ENCODE results near the gene ADAMTS7.
"Not testable (repeated sequence)": the region's sequence is repeated elsewhere in the genome, so short reads cannot be mapped to it uniquely, and the experiment has no call there.

ADAMTS7 gene

DNA sequence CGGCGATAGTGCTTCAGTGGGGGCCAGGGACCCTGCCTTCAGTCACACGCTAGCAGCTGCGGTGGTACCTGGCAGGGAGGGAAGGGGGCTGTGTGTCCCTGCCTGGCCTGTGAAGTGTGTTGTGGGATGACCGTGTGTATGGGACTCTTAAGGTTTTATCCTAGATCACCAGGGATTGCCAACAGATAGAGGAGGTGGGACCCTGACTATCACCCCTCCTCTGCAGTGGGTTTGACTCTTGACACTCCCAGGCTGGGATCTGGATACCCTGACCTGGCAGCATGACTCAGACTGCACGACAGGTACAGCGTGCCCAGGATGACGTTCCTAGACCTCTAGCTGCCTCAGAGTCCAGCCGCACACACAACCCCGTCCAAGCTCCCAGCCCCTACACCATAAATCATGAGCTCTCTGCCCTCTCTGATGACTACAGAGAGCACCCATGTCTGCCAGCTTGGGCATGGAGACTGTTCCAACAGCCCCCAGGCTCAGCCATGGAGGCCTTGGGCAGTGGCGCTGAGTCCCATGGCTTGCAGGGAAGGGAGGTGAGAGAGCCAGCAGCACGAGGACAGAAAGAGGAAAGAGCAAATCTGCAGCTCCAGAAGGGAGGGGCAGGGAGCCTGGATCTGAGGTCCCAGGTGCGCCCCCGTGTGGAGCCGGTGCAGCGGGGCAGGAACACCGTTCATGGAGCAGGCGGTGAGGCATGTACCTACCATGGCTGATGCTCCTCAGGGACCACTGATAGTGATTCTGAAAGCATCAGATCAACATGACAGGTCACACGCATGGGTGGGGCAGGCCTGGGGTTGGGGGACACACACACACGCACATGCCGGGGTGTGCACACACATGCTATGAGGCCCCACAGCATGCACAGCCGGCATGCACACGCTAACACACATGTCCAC lies 71.0 kb downstream of the ADAMTS7 start:
- Histone ChIP-seq H3K36me3 (ENCODE audit: insufficient read depth, low read length) (no peaks in the 10 kb centered on the region), H3K4me3 (ENCODE audit: low read depth in 1 of 2, low read length in 2 of 2) (no peak overlapping the region), H3K9me3 (ENCODE audit: low read length) (no peaks in the 10 kb centered on the region), H3K27me3 (ENCODE audit: control insufficient read depth in 1 of 2, insufficient read depth in 2 of 2, low read length in 2 of 2) (no peaks in the 10 kb centered on the region), H3K9ac (ENCODE audit: low read length) (no peak overlapping the region), H3K4me1 (ENCODE audit: insufficient read depth, low read length) (no peaks in the 10 kb centered on the region), H3K27ac (ENCODE audit: low read depth, low read length) (no peak overlapping the region)

- H3K27me3 ChIP-seq (ENCODE audit: control insufficient read depth in 1 of 2, insufficient read depth in 2 of 2, low read length in 2 of 2), result no peaks in the 10 kb centered on the region
- H3K36me3 ChIP-seq (ENCODE audit: insufficient read depth, low read length), result no peaks in the 10 kb centered on the region
- H3K9ac ChIP-seq (ENCODE audit: low read length), result no peak overlapping the region
- H3K4me1 ChIP-seq (ENCODE audit: insufficient read depth, low read length), result no peaks in the 10 kb centered on the region
- no peak overlapping the region for H3K4me3 ChIP-seq (ENCODE audit: low read depth in 1 of 2, low read length in 2 of 2)
- no peak overlapping the region for H3K27ac ChIP-seq (ENCODE audit: low read depth, low read length)
- no peaks in the 10 kb centered on the region for H3K9me3 ChIP-seq (ENCODE audit: low read length)
These were observed 72.1 kb downstream of the ADAMTS7 start for GRCh38 chr15:78739206-78739605.

DNA sequence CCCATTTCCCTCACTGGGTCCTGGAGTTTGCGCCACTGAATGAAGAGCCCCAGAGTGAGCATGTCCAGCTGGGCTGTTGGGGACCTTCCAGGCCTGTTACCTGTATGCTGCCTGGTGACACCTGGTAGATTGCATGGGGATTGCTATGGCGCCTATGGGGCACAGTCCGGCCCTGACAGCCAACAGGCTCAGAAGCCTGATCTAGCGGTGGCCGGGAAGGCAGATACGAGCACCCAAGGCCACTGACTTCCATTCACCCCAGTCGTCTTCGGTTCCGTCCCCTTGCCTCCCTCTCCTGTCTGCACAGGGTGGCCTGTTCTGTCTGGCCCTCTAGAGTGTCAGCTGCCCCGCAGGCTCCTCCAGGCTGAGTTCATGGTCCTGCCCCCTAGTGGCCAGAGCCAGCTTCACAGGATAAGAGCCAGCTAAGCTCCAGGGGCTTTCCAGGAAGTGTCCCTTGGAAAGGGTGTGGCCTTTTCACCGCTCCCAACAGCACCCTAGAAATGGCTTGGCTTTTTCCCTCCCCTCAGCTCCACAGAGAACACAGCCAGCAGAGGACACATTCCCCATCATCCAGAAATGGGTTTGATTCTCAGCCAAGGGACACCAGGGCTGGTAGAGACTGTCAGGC lies 73.2 kb downstream of the ADAMTS7 start:
- not testable (repeated sequence) for H3K9me3 ChIP-seq (ENCODE audit: low read length); H3K4me1 ChIP-seq (ENCODE audit: insufficient read depth, low read length); H3K27ac ChIP-seq (ENCODE audit: low read depth, low read length); H3K4me3 ChIP-seq (ENCODE audit: low read depth in 1 of 2, low read length in 2 of 2); H3K9ac ChIP-seq (ENCODE audit: low read length); H3K27me3 ChIP-seq (ENCODE audit: control insufficient read depth in 1 of 2, insufficient read depth in 2 of 2, low read length in 2 of 2); H3K36me3 ChIP-seq (ENCODE audit: insufficient read depth, low read length)

DNA sequence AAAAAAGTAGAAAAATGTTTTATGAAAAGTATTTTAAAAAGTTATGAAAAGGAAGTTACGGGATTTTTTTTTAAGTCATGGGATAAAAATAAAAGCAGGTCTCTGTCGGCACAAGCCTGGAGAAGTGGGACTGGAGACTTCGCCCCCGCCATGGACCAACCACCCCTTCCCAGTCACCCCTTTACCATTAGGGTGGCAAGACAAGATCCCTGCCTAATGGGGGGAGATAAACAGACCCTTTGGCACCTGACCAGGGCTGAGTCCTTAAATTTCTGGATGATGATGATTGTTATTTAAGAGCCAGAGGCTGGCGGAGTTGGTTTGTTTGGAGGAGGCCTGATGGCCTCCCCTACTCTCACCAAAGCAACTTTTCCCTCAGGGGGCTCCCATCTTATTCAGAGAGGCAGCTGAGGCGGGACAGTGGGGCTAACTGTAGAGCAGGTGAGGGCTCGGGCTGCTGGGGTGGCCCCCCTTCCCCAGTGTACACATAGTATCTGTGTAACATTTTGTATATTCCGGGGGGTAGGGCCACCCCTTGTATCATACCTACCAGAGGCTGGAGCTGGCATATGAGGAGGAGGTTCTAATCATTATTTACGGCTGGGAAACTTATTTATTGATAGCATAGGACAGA lies 74.0 kb downstream of the ADAMTS7 start:
- Histone ChIP-seq H3K4me3 (ENCODE audit: low read depth in 1 of 2, low read length in 2 of 2) (no peak overlapping the region), H3K4me1 (ENCODE audit: insufficient read depth, low read length) (no peaks in the 10 kb centered on the region), H3K27me3 (ENCODE audit: control insufficient read depth in 1 of 2, insufficient read depth in 2 of 2, low read length in 2 of 2) (no peaks in the 10 kb centered on the region), H3K27ac (ENCODE audit: low read depth, low read length) (no peak overlapping the region), H3K9ac (ENCODE audit: low read length) (no peak overlapping the region), H3K36me3 (ENCODE audit: insufficient read depth, low read length) (no peaks in the 10 kb centered on the region), H3K9me3 (ENCODE audit: low read length) (no peaks in the 10 kb centered on the region)

GRCh38 chr15:78736286-78736685 lies 75.0 kb downstream of the ADAMTS7 start:
- not testable (repeated sequence) for H3K9me3 ChIP-seq (ENCODE audit: low read length); H3K4me3 ChIP-seq (ENCODE audit: low read depth in 1 of 2, low read length in 2 of 2); H3K36me3 ChIP-seq (ENCODE audit: insufficient read depth, low read length); H3K27me3 ChIP-seq (ENCODE audit: control insufficient read depth in 1 of 2, insufficient read depth in 2 of 2, low read length in 2 of 2); H3K4me1 ChIP-seq (ENCODE audit: insufficient read depth, low read length); H3K9ac ChIP-seq (ENCODE audit: low read length); H3K27ac ChIP-seq (ENCODE audit: low read depth, low read length)

GRCh38 chr15:78734451-78735064 lies 76.7 kb downstream of the ADAMTS7 start:
- Histone ChIP-seq H3K27ac (ENCODE audit: low read depth, low read length) (no peak overlapping the region), H3K36me3 (ENCODE audit: insufficient read depth, low read length) (no peaks in the 10 kb centered on the region), H3K9ac (ENCODE audit: low read length) (no peak overlapping the region), H3K4me1 (ENCODE audit: insufficient read depth, low read length) (no peaks in the 10 kb centered on the region), H3K9me3 (ENCODE audit: low read length) (no peaks in the 10 kb centered on the region), H3K27me3 (ENCODE audit: control insufficient read depth in 1 of 2, insufficient read depth in 2 of 2, low read length in 2 of 2) (no peaks in the 10 kb centered on the region), H3K4me3 (ENCODE audit: low read depth in 1 of 2, low read length in 2 of 2) (no peak overlapping the region)

GRCh38 chr15:78732634-78733033 lies 78.6 kb downstream of the ADAMTS7 start:
- Histone ChIP-seq H3K36me3 (ENCODE audit: insufficient read depth, low read length) (no peaks in the 10 kb centered on the region), H3K4me3 (ENCODE audit: low read depth in 1 of 2, low read length in 2 of 2) (no peak overlapping the region), H3K27me3 (ENCODE audit: control insufficient read depth in 1 of 2, insufficient read depth in 2 of 2, low read length in 2 of 2) (no peaks in the 10 kb centered on the region), H3K4me1 (ENCODE audit: insufficient read depth, low read length) (peaks cover 7% of the 10 kb centered on the region), H3K9me3 (ENCODE audit: low read length) (no peaks in the 10 kb centered on the region), H3K9ac (ENCODE audit: low read length) (no peak overlapping the region), H3K27ac (ENCODE audit: low read depth, low read length) (no peak overlapping the region)

DNA sequence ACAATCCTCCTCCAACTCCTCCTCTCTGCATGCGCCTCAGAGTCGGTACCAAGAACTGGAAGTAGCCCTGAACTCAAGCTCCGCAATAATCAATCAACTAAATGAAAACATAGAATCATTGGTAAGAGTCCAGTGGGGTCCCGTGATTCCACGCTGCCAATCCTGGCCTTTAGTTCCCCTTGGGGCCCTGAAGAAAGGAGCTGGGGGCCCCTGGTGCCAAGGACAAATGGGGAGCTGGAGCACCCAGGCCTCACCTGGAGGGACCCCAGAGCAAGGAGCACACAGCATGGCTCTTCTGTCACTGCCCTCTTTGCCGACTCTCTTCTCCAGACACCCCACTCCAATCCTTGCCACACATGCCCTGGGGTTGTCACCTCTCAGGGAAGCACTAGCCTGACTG lies 80.3 kb downstream of the ADAMTS7 start:
- Histone ChIP-seq H3K27ac (ENCODE audit: low read depth, low read length) (no peak overlapping the region), H3K9ac (ENCODE audit: low read length) (no peak overlapping the region), H3K27me3 (ENCODE audit: control insufficient read depth in 1 of 2, insufficient read depth in 2 of 2, low read length in 2 of 2) (no peaks in the 10 kb centered on the region), H3K9me3 (ENCODE audit: low read length) (no peaks in the 10 kb centered on the region), H3K4me3 (ENCODE audit: low read depth in 1 of 2, low read length in 2 of 2) (no peak overlapping the region), H3K4me1 (ENCODE audit: insufficient read depth, low read length) (peaks cover 8% of the 10 kb centered on the region), H3K36me3 (ENCODE audit: insufficient read depth, low read length) (no peaks in the 10 kb centered on the region)

DNA sequence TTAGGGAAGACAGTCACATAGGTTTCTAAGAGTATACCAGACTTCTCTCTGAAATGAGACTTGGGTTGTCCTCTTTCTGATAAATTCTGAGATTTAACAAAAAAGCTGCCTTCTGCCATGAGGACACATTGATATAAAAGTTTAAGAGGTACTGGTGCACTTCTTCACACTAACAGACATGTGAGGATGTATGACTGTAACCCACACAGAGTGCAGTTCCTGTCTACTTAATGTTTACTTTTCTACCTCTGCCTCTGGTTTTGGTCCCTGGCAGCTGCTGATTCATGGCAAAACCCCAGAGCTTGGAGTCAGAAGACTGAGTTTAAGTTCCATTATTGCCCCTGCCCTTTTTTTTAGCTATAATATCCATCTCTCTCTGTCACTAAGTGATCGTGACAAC lies 82.8 kb downstream of the ADAMTS7 start:
- not testable (repeated sequence) for H3K9ac ChIP-seq (ENCODE audit: low read length); H3K27me3 ChIP-seq (ENCODE audit: control insufficient read depth in 1 of 2, insufficient read depth in 2 of 2, low read length in 2 of 2); H3K9me3 ChIP-seq (ENCODE audit: low read length); H3K4me3 ChIP-seq (ENCODE audit: low read depth in 1 of 2, low read length in 2 of 2); H3K36me3 ChIP-seq (ENCODE audit: insufficient read depth, low read length); H3K27ac ChIP-seq (ENCODE audit: low read depth, low read length); H3K4me1 ChIP-seq (ENCODE audit: insufficient read depth, low read length)

- no peak overlapping the region for H3K27ac ChIP-seq (ENCODE audit: low read depth, low read length)
- H3K9me3 ChIP-seq (ENCODE audit: low read length), result no peaks in the 10 kb centered on the region
- no peak overlapping the region for H3K9ac ChIP-seq (ENCODE audit: low read length)
- no peaks in the 10 kb centered on the region for H3K27me3 ChIP-seq (ENCODE audit: control insufficient read depth in 1 of 2, insufficient read depth in 2 of 2, low read length in 2 of 2)
- no peaks in the 10 kb centered on the region for H3K36me3 ChIP-seq (ENCODE audit: insufficient read depth, low read length)
- H3K4me1 ChIP-seq (ENCODE audit: insufficient read depth, low read length), result peaks cover 8% of the 10 kb centered on the region
- H3K4me3 ChIP-seq (ENCODE audit: low read depth in 1 of 2, low read length in 2 of 2), result no peak overlapping the region
These were observed 83.7 kb downstream of the ADAMTS7 start for GRCh38 chr15:78727561-78727960.

DNA sequence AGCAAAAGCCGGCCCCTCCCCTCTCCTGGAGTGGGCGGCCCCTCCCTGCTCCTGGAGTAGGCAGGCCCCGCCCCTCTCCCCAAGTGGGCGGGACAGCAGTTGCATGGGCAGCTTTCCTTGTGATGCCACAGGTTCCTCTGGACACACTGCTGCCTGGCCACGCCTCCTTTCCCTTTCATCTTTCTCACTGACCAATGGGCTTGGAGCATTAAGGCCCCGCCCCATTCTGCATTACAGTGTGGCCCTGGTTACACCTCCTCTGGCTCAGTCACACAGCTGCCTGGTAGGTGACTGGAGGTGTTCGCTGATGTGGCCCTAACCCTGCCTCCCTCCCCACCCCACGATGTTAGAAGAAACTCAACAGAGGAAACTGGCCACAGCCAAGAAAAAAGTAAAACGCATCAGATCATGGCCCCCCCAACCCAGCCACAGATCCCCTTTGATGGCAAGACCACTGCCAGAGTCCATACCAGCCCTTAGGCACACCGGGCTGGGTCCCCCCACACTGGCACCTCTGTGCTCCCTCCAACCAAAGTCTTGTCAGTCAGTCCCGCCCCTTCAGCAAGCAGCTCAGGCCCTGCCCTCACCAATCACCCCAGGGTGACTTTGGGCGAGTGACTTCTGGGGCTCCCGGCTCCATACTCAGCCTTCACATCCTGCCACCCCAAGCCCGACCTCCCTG lies 84.3 kb downstream of the ADAMTS7 start:
- Histone ChIP-seq H3K27ac (ENCODE audit: low read depth, low read length) (no peak overlapping the region), H3K27me3 (ENCODE audit: control insufficient read depth in 1 of 2, insufficient read depth in 2 of 2, low read length in 2 of 2) (no peaks in the 10 kb centered on the region), H3K4me3 (ENCODE audit: low read depth in 1 of 2, low read length in 2 of 2) (no peak overlapping the region), H3K36me3 (ENCODE audit: insufficient read depth, low read length) (no peaks in the 10 kb centered on the region), H3K9ac (ENCODE audit: low read length) (no peak overlapping the region), H3K4me1 (ENCODE audit: insufficient read depth, low read length) (peaks cover 8% of the 10 kb centered on the region), H3K9me3 (ENCODE audit: low read length) (no peaks in the 10 kb centered on the region)
